ENCODE results near the gene BABAM2.

The BABAM2 gene

GRCh38 chr2:28178946-28179345 is 288.4 kb downstream of the BABAM2 start:
- no peak overlapping the region for H3K4me3 ChIP-seq (ENCODE audit: low read depth, low read length)
- no peak for DNase-seq (ENCODE audit: low read depth)
- no peak for TF ChIP-seq MYC (IDR thresholded peaks at IDR 0.05; ENCODE audit: low read depth, low read length)
- no peak for TF ChIP-seq CTCF (IDR thresholded peaks at IDR 0.05; ENCODE audit: low read depth, low read length)
- TF ChIP-seq, protein P1, sequence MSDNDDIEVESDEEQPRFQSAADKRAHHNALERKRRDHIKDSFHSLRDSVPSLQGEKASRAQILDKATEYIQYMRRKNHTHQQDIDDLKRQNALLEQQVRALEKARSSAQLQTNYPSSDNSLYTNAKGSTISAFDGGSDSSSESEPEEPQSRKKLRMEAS (IDR thresholded peaks at IDR 0.05; ENCODE audit: low read depth, low read length): no peak

DNA sequence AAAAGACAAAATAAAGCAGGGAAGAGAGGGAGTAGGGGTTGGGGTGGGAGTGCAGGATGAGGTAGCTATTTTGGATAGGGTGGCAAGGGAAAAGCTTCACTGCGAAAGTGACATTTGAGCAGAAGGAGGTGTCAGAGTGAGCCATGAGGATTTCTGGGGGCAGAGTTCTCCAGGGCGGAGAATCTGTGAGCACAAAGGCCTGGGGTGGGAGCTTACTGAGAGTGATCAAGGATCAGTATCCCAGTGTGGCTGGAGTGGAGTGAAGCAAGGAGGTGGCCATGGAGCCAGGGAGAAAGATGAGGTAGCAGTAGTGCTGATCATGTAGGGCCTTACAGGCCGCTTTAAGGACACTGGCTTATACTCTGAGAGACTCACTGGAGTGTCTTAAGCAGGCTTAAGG is 291.3 kb downstream of the BABAM2 start:
- H3K4me3 ChIP-seq (ENCODE audit: low read depth, low read length): no peak overlapping the region
- DNase-seq (ENCODE audit: low read depth): no peak
- TF ChIP-seq POLR2A (IDR thresholded peaks at IDR 0.05; ENCODE audit: extremely low read depth, insufficient read length): no peak
- no peak for TF ChIP-seq MYC (IDR thresholded peaks at IDR 0.05; ENCODE audit: low read depth, low read length)
- TF ChIP-seq CTCF (IDR thresholded peaks at IDR 0.05; ENCODE audit: low read depth, low read length): no peak
- TF ChIP-seq, protein P1 (IDR thresholded peaks at IDR 0.05; ENCODE audit: low read depth, low read length): no peak

GRCh38 chr2:28182348-28182747 is 291.8 kb downstream of the BABAM2 start:
- H3K4me3 ChIP-seq (ENCODE audit: low read depth, low read length): no peak overlapping the region
- TF ChIP-seq, protein P1 (IDR thresholded peaks at IDR 0.05; ENCODE audit: low read depth, low read length): no peak
- TF ChIP-seq POLR2A (IDR thresholded peaks at IDR 0.05; ENCODE audit: extremely low read depth, insufficient read length): no peak
- no peak for TF ChIP-seq CTCF (IDR thresholded peaks at IDR 0.05; ENCODE audit: low read depth, low read length)
- no peak for TF ChIP-seq MYC (IDR thresholded peaks at IDR 0.05; ENCODE audit: low read depth, low read length)
- no peak for DNase-seq (ENCODE audit: low read depth)

GRCh38 chr2:28185153-28185552 is 294.6 kb downstream of the BABAM2 start:
- TF ChIP-seq CTCF (IDR thresholded peaks at IDR 0.05; ENCODE audit: low read depth, low read length) (no peak), MYC (IDR thresholded peaks at IDR 0.05; ENCODE audit: low read depth, low read length) (no peak), POLR2A (IDR thresholded peaks at IDR 0.05; ENCODE audit: extremely low read depth, insufficient read length) (no peak)
- TF ChIP-seq, protein P1 (IDR thresholded peaks at IDR 0.05; ENCODE audit: low read depth, low read length): no peak
- H3K4me3 ChIP-seq (ENCODE audit: low read depth, low read length): no peak overlapping the region
- no peak for DNase-seq (ENCODE audit: low read depth)

DNA sequence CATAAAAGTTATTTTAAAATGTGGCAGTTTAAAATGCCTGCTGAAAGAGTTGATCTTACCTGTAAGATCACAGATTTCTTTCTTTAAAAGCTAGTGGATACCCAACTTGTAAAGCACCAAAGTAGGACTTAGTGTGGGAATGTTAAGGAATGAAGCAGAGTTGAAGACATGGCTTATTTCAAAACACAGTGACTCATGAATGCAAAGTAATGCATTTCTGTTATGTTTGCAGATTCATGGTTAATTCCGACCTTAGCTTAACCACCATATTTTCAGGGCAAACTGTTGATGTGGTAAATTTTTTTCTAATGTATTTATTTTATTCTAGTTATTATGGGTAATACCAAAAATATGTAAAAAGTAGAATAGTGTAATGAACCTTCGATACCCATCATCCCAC is 295.4 kb downstream of the BABAM2 start:
- no peak for TF ChIP-seq CTCF (IDR thresholded peaks at IDR 0.05; ENCODE audit: low read depth, low read length)
- TF ChIP-seq, protein P1 (IDR thresholded peaks at IDR 0.05; ENCODE audit: low read depth, low read length): no peak
- TF ChIP-seq MYC (IDR thresholded peaks at IDR 0.05; ENCODE audit: low read depth, low read length): no peak
- TF ChIP-seq POLR2A (IDR thresholded peaks at IDR 0.05; ENCODE audit: extremely low read depth, insufficient read length): no peak
- H3K4me3 ChIP-seq (ENCODE audit: low read depth, low read length): no peak overlapping the region
- no peak for DNase-seq (ENCODE audit: low read depth)

DNA sequence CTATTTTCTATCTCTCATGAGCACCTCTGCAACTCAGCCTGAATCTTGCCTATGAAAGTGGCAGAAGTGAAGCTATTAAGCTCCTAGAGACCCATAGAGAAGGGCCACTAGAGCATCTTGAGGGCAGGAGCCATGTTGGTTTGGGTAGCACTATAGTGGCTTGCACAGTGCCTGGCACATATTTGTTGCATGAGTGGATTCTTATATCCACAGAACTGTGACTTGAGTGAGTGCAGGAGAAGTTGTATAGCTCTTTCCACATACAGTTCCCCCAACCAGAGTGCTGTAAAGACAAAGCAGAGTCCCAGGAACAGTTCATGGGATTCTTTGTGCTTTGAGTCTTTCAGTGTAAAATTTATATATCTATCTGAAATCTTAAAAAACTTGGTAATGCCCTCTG is 296.7 kb downstream of the BABAM2 start:
- DNase-seq (ENCODE audit: low read depth): no peak
- no peak overlapping the region for H3K4me3 ChIP-seq (ENCODE audit: low read depth, low read length)
- TF ChIP-seq MYC (IDR thresholded peaks at IDR 0.05; ENCODE audit: low read depth, low read length): no peak
- TF ChIP-seq CTCF (IDR thresholded peaks at IDR 0.05; ENCODE audit: low read depth, low read length): no peak
- TF ChIP-seq POLR2A (IDR thresholded peaks at IDR 0.05; ENCODE audit: extremely low read depth, insufficient read length): no peak
- TF ChIP-seq, protein P1 (IDR thresholded peaks at IDR 0.05; ENCODE audit: low read depth, low read length): no peak
